B cell (primary cell): Measurements from ENCODE around the gene CD2.

Source experiments
- CTCF ChIP-seq: fragments of 200-600 bp; IDR thresholded peaks from one replicate; pipeline ENCODE4 v1.8.0; 2022; ENCODE audit warnings: antibody characterized with exemption, mild to moderate bottlenecking
- EZH2 ChIP-seq: IDR thresholded peaks from 2 replicates; pipeline ENCODE4 v1.6.1; 2012; ENCODE audit warnings: borderline replicate concordance, low read depth, mild to moderate bottlenecking, moderate library complexity, low read length; ENCODE audit not compliant: insufficient read depth, poor library complexity, severe bottlenecking

GRCh38 chr1:116770625-116771024 is 16.4 kb downstream of the CD2 start:
- TF ChIP-seq CTCF = no peak
- no peak for TF ChIP-seq EZH2
